ENCODE data around the gene HOXC12. TPM values are rescaled to one million over a fixed set of nuclear protein-coding genes. Genes with fewer than 3 reads are reported as not detected.

Gene HOXC12, protein sequence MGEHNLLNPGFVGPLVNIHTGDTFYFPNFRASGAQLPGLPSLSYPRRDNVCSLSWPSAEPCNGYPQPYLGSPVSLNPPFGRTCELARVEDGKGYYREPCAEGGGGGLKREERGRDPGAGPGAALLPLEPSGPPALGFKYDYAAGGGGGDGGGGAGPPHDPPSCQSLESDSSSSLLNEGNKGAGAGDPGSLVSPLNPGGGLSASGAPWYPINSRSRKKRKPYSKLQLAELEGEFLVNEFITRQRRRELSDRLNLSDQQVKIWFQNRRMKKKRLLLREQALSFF
- 0.02 to 0.05 TPM (median 0.03 TPM) in 3 of 5 replicates, not detected in the others for total RNA-seq (2022; extraction: Qiagen RNA extraction)

DNA sequence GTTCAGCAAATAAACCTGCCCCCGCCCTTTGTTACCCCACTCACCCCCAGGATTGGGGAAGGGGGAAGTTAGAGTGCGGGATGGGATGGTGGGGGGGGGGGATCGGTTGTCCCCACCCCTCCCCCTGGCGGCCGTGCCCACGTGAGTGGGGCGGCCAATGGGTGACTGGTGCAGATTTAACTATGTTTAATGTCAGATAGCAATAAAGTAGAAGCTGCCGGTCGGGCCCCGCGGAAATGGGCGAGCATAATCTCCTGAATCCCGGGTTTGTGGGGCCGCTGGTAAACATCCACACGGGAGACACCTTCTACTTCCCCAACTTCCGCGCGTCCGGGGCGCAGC lies at the start of gene HOXC12:
Gene HOXC12, plus strand, starts transcription at position 210 of the 342 bp plus-strand sequence. Its CDS starts 27 bp downstream, at position 237.

DNA sequence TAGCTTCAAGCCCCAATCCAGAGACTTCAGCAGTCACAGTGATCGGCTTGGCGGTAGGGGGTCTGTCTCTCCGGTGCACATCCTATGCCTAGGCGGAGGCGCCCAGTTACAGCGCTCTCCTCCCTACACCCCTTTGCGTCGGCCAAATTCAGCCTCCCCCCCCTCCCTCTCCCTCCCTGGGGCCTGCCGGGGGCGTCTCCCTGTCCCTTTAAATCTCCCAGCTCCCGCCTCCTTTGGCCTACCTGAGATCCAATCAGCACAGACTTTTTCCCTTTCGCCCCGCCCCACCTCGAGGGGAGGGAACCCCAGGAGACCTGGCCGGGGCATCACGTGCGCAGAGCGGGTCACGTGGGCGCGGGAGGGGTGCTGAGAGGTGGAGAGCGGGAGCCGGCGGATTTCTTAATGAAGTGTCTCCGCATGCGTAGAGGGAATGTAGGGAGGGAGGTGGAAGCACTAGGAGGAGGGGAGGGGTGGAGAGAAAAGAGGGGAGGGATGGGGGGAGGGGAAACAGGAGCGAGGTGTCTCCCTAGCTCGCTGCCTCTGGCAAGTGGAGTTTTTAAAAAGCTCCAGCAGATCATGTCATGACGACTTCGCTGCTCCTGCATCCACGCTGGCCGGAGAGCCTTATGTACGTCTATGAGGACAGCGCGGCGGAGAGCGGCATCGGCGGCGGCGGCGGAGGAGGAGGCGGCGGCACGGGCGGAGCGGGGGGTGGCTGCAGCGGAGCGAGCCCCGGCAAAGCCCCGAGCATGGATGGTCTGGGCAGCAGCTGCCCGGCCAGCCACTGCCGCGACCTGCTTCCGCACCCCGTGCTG lies 16.2 kb upstream of the HOXC12 start, which contains the start of gene HOXC13:
Gene HOXC13, plus strand, starts transcription at position 506 of the 815 bp plus-strand sequence. Its CDS starts 76 bp downstream, at position 582.

DNA sequence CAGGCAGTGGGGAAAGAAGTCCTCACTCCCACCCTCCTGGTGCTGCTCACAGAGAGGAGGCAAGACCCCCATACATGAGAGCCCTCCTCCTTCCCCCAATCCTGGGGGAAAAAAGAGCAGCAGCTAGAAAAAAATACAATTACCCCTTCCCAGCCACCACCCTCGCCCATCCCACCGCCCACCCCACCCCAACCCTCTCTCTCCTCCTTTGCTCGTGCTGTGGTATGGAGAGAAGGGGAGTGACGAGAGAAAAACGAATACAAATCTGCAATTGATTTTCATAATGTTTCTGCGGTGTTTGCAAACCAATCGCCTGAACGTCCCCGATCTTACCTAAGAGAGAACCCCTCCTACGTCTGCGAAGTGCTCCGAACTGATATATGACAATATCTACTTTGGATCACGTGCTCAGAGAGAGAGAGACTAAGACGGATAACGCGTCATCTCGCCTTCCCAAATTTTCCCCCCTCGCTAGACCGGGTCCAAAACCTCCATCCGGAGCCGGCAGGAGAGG lies 18.1 kb downstream of the HOXC12 start, which contains the start of gene HOXC11:
Gene HOXC11, plus strand, starts transcription at position 405 of the 514 bp plus-strand sequence. CDS start 116 bp downstream, outside the sequence.

GRCh38 chr12:53974084-53975063 lies 19.7 kb downstream of the HOXC12 start, which contains the start of gene HOTAIR:
TSS of gene HOTAIR (minus strand) at chr12:53974954.

DNA sequence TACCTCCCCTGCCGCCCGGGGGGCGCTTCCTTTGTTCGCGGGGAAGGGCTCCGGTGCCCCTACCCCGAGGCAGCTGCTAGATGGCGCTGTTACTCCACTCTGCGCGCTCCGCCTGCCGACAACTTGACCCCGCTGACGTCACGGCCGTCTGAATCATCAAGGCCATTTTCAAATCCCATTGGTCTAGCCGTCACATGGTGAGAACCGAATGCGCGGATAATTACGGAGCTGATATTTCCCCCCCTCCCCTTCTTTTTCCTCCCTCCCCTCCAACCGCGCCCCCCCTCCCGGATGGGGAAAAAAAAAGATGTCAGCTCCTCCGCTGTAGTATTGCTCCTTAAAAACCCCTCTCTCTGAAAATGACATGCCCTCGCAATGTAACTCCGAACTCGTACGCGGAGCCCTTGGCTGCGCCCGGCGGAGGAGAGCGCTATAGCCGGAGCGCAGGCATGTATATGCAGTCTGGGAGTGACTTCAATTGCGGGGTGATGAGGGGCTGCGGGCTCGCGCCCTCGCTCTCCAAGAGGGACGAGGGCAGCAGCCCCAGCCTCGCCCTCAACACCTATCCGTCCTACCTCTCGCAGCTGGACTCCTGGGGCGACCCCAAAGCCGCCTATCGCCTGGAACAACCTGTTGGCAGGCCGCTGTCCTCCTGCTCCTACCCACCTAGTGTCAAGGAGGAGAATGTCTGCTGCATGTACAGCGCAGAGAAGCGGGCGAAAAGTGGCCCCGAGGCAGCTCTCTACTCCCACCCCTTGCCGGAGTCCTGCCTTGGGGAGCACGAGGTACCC lies 30.4 kb downstream of the HOXC12 start, which contains the start of gene HOXC10:
Gene HOXC10, plus strand, starts transcription at position 246 of the 791 bp plus-strand sequence. Its CDS starts 114 bp downstream, at position 360.

GRCh38 chr12:54000116-54001114 lies 45.7 kb downstream of the HOXC12 start, which contains the start of gene HOXC9:
TSS of gene HOXC9 (plus strand) at chr12:54000161. CDS start at chr12:54000189, 28 bp downstream.

Other genes starting within 250 kb of the HOXC12 start
- 17.1 to 21.7 TPM (median 17.4 TPM) in 5 replicates for gene CALCOCO1, start 227.5 kb upstream of the HOXC12 start, total RNA-seq (2022; extraction: Qiagen RNA extraction)
- gene CISTR, start 202.9 kb upstream of the HOXC12 start, total RNA-seq (2022; extraction: Qiagen RNA extraction), result not detected in 5 replicates
- 24.6 to 37.6 TPM (median 28.1 TPM) in 5 replicates for gene HOXC13, start 16.1 kb upstream of the HOXC12 start, total RNA-seq (2022; extraction: Qiagen RNA extraction)
- 0.58 to 0.82 TPM (median 0.73 TPM) in 5 replicates for gene HOXC11, start 18.2 kb downstream of the HOXC12 start, total RNA-seq (2022; extraction: Qiagen RNA extraction)
- gene HOTAIR, start 20.1 kb downstream of the HOXC12 start, total RNA-seq (2022; extraction: Qiagen RNA extraction), result 0.12 to 0.40 TPM (median 0.24 TPM) in 5 replicates
- gene HOXC10, start 30.2 kb downstream of the HOXC12 start, total RNA-seq (2022; extraction: Qiagen RNA extraction), result 2.8 to 3.2 TPM (median 3.0 TPM) in 5 replicates
- 12.7 to 14.9 TPM (median 14.5 TPM) in 5 replicates for gene HOXC9, start 45.3 kb downstream of the HOXC12 start, total RNA-seq (2022; extraction: Qiagen RNA extraction)
- 4.9 to 6.5 TPM (median 5.8 TPM) in 5 replicates for gene HOXC8, start 54.1 kb downstream of the HOXC12 start, total RNA-seq (2022; extraction: Qiagen RNA extraction)
- gene HOXC6, start 73.5 kb downstream of the HOXC12 start, total RNA-seq (2022; extraction: Qiagen RNA extraction), result 3.9 to 5.6 TPM (median 4.8 TPM) in 5 replicates
- gene HOXC5, start 78.1 kb downstream of the HOXC12 start, total RNA-seq (2022; extraction: Qiagen RNA extraction), result 0.47 to 0.88 TPM (median 0.77 TPM) in 5 replicates
- 2.4 to 3.6 TPM (median 3.3 TPM) in 5 replicates for gene HOXC4, start 98.9 kb downstream of the HOXC12 start, total RNA-seq (2022; extraction: Qiagen RNA extraction)
- 24.3 to 32.3 TPM (median 29.7 TPM) in 5 replicates for gene SMUG1, start 234.1 kb downstream of the HOXC12 start, total RNA-seq (2022; extraction: Qiagen RNA extraction)